HepG2 (cell line): ENCODE data around the gene IL6R. TPM values are rescaled to one million over a fixed set of nuclear protein-coding genes. Genes with fewer than 3 reads are reported as not detected.

Source experiments
- AHDC1 ChIP-seq: sonication (generic); formaldehyde crosslinking; IDR thresholded peaks from 2 replicates; pipeline ENCODE4 v1.5.1; 2020; ENCODE audit warnings: mild to moderate bottlenecking, missing genetic modification reagents, borderline replicate concordance
- ATF2 ChIP-seq: sonication (generic); formaldehyde crosslinking; IDR thresholded peaks from 2 replicates; pipeline ENCODE4 v1.4.0; 2020; ENCODE audit warnings: missing genetic modification reagents
- CAMTA2 ChIP-seq: sonication (generic); formaldehyde crosslinking; IDR thresholded peaks from 2 replicates; pipeline ENCODE4 v1.4.0; 2020; ENCODE audit warnings: mild to moderate bottlenecking, missing genetic modification reagents, borderline replicate concordance
- ELF3 ChIP-seq: IDR thresholded peaks from 2 replicates; pipeline ENCODE4 v1.6.1; 2016; ENCODE audit warnings: missing genetic modification reagents, missing compliant biosample characterization
- GATAD2A ChIP-seq: IDR thresholded peaks from 2 replicates; pipeline ENCODE4 v1.6.1; 2016
- HNRNPL ChIP-seq: fragments of 200-400 bp; formaldehyde crosslinking; IDR thresholded peaks from 2 replicates; pipeline ENCODE4 v1.6.1; 2017; ENCODE audit warnings: mild to moderate bottlenecking, low read depth, low read length
- MATR3 ChIP-seq: sonication (generic); formaldehyde crosslinking; IDR thresholded peaks from 2 replicates; pipeline ENCODE4 v1.4.0; 2020; ENCODE audit warnings: missing genetic modification reagents
- PHF21A ChIP-seq: sonication (generic); formaldehyde crosslinking; IDR thresholded peaks from 2 replicates; pipeline ENCODE4 v1.5.0; 2020; ENCODE audit warnings: mild to moderate bottlenecking, missing genetic modification reagents
- RARG ChIP-seq: sonication (generic); formaldehyde crosslinking; IDR thresholded peaks from 2 replicates; pipeline ENCODE4 v1.4.0; 2020; ENCODE audit warnings: low read depth, mild to moderate bottlenecking, missing genetic modification reagents
- SMAD9 ChIP-seq: sonication (generic); formaldehyde crosslinking; IDR thresholded peaks from 2 replicates; pipeline ENCODE4 v1.5.1; 2020; ENCODE audit warnings: mild to moderate bottlenecking, missing genetic modification reagents
- SOX6 ChIP-seq, 2 experiments: fragments of 450-650 bp in 1 of 2; sonication (generic) in 1 of 2; formaldehyde crosslinking in 1 of 2; IDR thresholded peaks; 2 replicates each; pipeline versions ENCODE4 v1.4.0 to v1.6.1; 2017 to 2020; ENCODE audit warnings: antibody characterized with exemption in 1 of 2, mild to moderate bottlenecking in 1 of 2, missing genetic modification reagents in 1 of 2
- TCF7L2 ChIP-seq: IDR thresholded peaks from 2 replicates; pipeline ENCODE4 v1.6.1; 2011; ENCODE audit warnings: mild to moderate bottlenecking, low read depth, low read length, moderate library complexity
- ZBTB3 ChIP-seq: sonication (generic); formaldehyde crosslinking; IDR thresholded peaks from 2 replicates; pipeline ENCODE4 v1.4.0; 2020; ENCODE audit warnings: low read depth, mild to moderate bottlenecking, moderate library complexity, missing genetic modification reagents, borderline replicate concordance
- ZFP36 ChIP-seq: fragments of 150-350 bp; IDR thresholded peaks from 2 replicates; pipeline ENCODE4 v1.6.1; 2018; ENCODE audit warnings: borderline replicate concordance, low read length, low read depth; ENCODE audit not compliant: partially characterized antibody
- ZFP41 ChIP-seq: sonication (generic); formaldehyde crosslinking; IDR thresholded peaks from 2 replicates; pipeline ENCODE4 v1.4.0; 2020; ENCODE audit warnings: mild to moderate bottlenecking, missing genetic modification reagents, borderline replicate concordance
- ZMYM4 ChIP-seq: sonication (generic); formaldehyde crosslinking; IDR thresholded peaks from 2 replicates; pipeline ENCODE4 v1.8.1; 2023; ENCODE audit warnings: mild to moderate bottlenecking, missing genetic modification reagents
- ZNF367 ChIP-seq: sonication (generic); formaldehyde crosslinking; IDR thresholded peaks from 2 replicates; pipeline ENCODE4 v1.4.0; 2020; ENCODE audit warnings: missing genetic modification reagents, borderline replicate concordance
- ZNF766 ChIP-seq: sonication (generic); formaldehyde crosslinking; IDR thresholded peaks from 2 replicates; pipeline ENCODE4 v1.5.0; 2020; ENCODE audit warnings: missing genetic modification reagents, borderline replicate concordance
- polyA plus RNA-seq, 8 experiments: library from polyadenylated mRNA; depleted of rRNA in 3 of 8; stranded (reverse) in 7 of 8; unstranded in 1 of 8; fragments of >200 nt; fragmentation: Illumina TruSeq in 4 of 8; extraction: Trizol in 4 of 8; gene quantifications; 2 replicates each; pipeline versions ENCODE4 v1.2.1 to v1.2.3, GENCODE V29; 2011 to 2016; ENCODE audit warnings: low read depth in 4 of 8, missing spikeins in 1 of 8, mixed read lengths in 1 of 8; ENCODE audit not compliant: insufficient read depth in 1 of 8
- total RNA-seq, 5 experiments: library from RNA; depleted of rRNA; stranded (reverse); fragments of >200 nt; fragmentation: Illumina TruSeq; extraction: Trizol; gene quantifications; 2 replicates each; pipeline ENCODE4 v1.2.3, GENCODE V29; 2016; ENCODE audit warnings: low read depth in 1 of 5
- TF ChIP-seq, protein P1 (sequence below): sonication (generic); formaldehyde crosslinking; conservative IDR thresholded peaks from 2 replicates; pipeline ENCODE4 v1.4.0; 2020; ENCODE audit warnings: missing genetic modification reagents

Gene IL6R
- total and polyA plus RNA-seq, 2 of the 13 experiments (the other 11 are each of a cell fraction or from before 2014, with no cell fraction given), result 5.0 to 24.5 TPM

GRCh38 chr1:154419620-154420571 lies 14.8 kb downstream of the IL6R start (continued):
- TF ChIP-seq AHDC1 (CRISPR knock-in tag), result peak; percentile 84; the same call in 1 of the 2 replicates
- no peak for TF ChIP-seq ZMYM4
- no peak for TF ChIP-seq RARG (CRISPR knock-in tag)
- TF ChIP-seq TCF7L2, result no peak
- TF ChIP-seq ATF2, result peak; percentile 26; the same call in 1 of the 2 replicates
- no peak for TF ChIP-seq ZBTB3
- TF ChIP-seq SMAD9 (CRISPR knock-in tag), result no peak
- TF ChIP-seq SOX6 (IDR thresholded peaks at IDR 0.05), result no peak
- TF ChIP-seq SOX6 (CRISPR knock-in tag; IDR thresholded peaks at IDR 0.05), result peak; percentile 78
- no peak for TF ChIP-seq HNRNPL
- TF ChIP-seq ELF3, result peak; percentile 94
- 0 out of 2 replicates have a peak, but pooled peaks have one; percentile 59 for TF ChIP-seq ZNF766 (CRISPR knock-in tag)
- no peak for TF ChIP-seq MATR3 (CRISPR knock-in tag)
- TF ChIP-seq CAMTA2 (CRISPR knock-in tag), result no peak
- no peak for TF ChIP-seq ZFP41
- TF ChIP-seq GATAD2A, result peak; percentile 95
- no peak for TF ChIP-seq ZNF367 (CRISPR knock-in tag)
- TF ChIP-seq, protein P1, sequence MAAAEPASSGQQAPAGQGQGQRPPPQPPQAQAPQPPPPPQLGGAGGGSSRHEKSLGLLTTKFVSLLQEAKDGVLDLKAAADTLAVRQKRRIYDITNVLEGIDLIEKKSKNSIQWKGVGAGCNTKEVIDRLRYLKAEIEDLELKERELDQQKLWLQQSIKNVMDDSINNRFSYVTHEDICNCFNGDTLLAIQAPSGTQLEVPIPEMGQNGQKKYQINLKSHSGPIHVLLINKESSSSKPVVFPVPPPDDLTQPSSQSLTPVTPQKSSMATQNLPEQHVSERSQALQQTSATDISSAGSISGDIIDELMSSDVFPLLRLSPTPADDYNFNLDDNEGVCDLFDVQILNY (CRISPR knock-in tag), result no peak
- TF ChIP-seq ZFP36, result no peak
- TF ChIP-seq PHF21A, result no peak; the same call in none of the 2 replicates
